HuH-7 (cell line): Measurements from ENCODE around the gene WDR7.

Source experiments
- DNase-seq: peaks from one replicate; pipeline ENCODE4 v3.0.0; 2011; ENCODE audit warnings: low spot score

The WDR7 gene

GRCh38 chr18:56890632-56891031 lies 239.5 kb downstream of the WDR7 start:
- DNase-seq: no peak

- DNase-seq: no peak
Measured at GRCh38 chr18:56891116-56891515, 240.0 kb downstream of the WDR7 start.

GRCh38 chr18:56891870-56892269 lies 240.7 kb downstream of the WDR7 start:
- DNase-seq: no peak

- no peak for DNase-seq
Measured at GRCh38 chr18:56897122-56897521, 246.0 kb downstream of the WDR7 start.

- DNase-seq: no peak
Measured at GRCh38 chr18:56899660-56900059, 248.5 kb downstream of the WDR7 start.

- DNase-seq: no peak
Measured at GRCh38 chr18:56900195-56901094, 249.3 kb downstream of the WDR7 start.

GRCh38 chr18:56901919-56902318 lies 250.8 kb downstream of the WDR7 start:
- no peak for DNase-seq

- no peak for DNase-seq
Measured at GRCh38 chr18:56902653-56903052, 251.5 kb downstream of the WDR7 start.

GRCh38 chr18:56903686-56904085 lies 252.5 kb downstream of the WDR7 start:
- DNase-seq: no peak

GRCh38 chr18:56907771-56908170 lies 256.6 kb downstream of the WDR7 start:
- no peak for DNase-seq

- no peak for DNase-seq
Measured at GRCh38 chr18:56910237-56910636, 259.1 kb downstream of the WDR7 start.

- DNase-seq: peak; percentile 12
Measured at GRCh38 chr18:56910967-56911366, 259.8 kb downstream of the WDR7 start.

- no peak for DNase-seq
Measured at GRCh38 chr18:56913941-56914340, 262.8 kb downstream of the WDR7 start.

- no peak for DNase-seq
Measured at GRCh38 chr18:56919190-56919589, 268.0 kb downstream of the WDR7 start.

GRCh38 chr18:56921896-56922480 lies 270.8 kb downstream of the WDR7 start:
- DNase-seq: no peak

- DNase-seq: no peak
Measured at GRCh38 chr18:56926734-56927133, 275.6 kb downstream of the WDR7 start.

- no peak for DNase-seq
Measured at GRCh38 chr18:56927786-56928185, 276.6 kb downstream of the WDR7 start.

- DNase-seq: no peak
Measured at GRCh38 chr18:56929886-56930285, 278.7 kb downstream of the WDR7 start.

GRCh38 chr18:56933472-56933871 lies 282.3 kb downstream of the WDR7 start:
- DNase-seq: no peak

- no peak for DNase-seq
Measured at GRCh38 chr18:56934131-56934530, 283.0 kb downstream of the WDR7 start.

GRCh38 chr18:56934906-56935305 lies 283.7 kb downstream of the WDR7 start:
- DNase-seq: no peak

GRCh38 chr18:56935434-56936040 lies 284.4 kb downstream of the WDR7 start:
- DNase-seq: no peak

- DNase-seq: no peak
Measured at GRCh38 chr18:56936457-56936856, 285.3 kb downstream of the WDR7 start.
